ENCODE results near the gene PTPN18.

PTPN18 gene

GRCh38 chr2:130358420-130359350, 2.8 kb downstream of the PTPN18 start:
- H3K27me3 Mint-ChIP-seq, result no peaks in the 10 kb centered on the region
- H3K9me3 Mint-ChIP-seq, result no peaks in the 10 kb centered on the region
- DNase-seq (ENCODE audit: low spot score in 2 of 2) (no peak), ATAC-seq (replicated peaks; ENCODE audit: extremely low read depth, poor library complexity, severe bottlenecking) (no peak)
- no peak overlapping the region for H3K27ac Mint-ChIP-seq (ENCODE audit: low read depth)
- no peaks in the 10 kb centered on the region for H3K36me3 Mint-ChIP-seq (ENCODE audit: insufficient read depth)
- H3K4me1 Mint-ChIP-seq, result peaks cover 11% of the 10 kb centered on the region
- H3K4me3 Mint-ChIP-seq, result no peak overlapping the region

- DNase-seq (ENCODE audit: low spot score in 2 of 2) (no peak), ATAC-seq (replicated peaks; ENCODE audit: extremely low read depth, poor library complexity, severe bottlenecking) (no peak)
- Mint-ChIP-seq H3K27me3 (no peaks in the 10 kb centered on the region), H3K4me3 (no peak overlapping the region), H3K36me3 (ENCODE audit: insufficient read depth) (no peaks in the 10 kb centered on the region), H3K27ac (ENCODE audit: low read depth) (no peak overlapping the region), H3K9me3 (no peaks in the 10 kb centered on the region), H3K4me1 (peaks cover 8% of the 10 kb centered on the region)
Observed at GRCh38 chr2:130359466-130359865, 3.6 kb downstream of the PTPN18 start.

GRCh38 chr2:130363479-130363878, 7.6 kb downstream of the PTPN18 start:
- Mint-ChIP-seq H3K36me3 (ENCODE audit: insufficient read depth) (no peaks in the 10 kb centered on the region), H3K27ac (ENCODE audit: low read depth) (no peak overlapping the region)
- ATAC-seq (replicated peaks; ENCODE audit: extremely low read depth, poor library complexity, severe bottlenecking), result no peak

GRCh38 chr2:130365075-130365474, 9.2 kb downstream of the PTPN18 start:
- DNase-seq (ENCODE audit: low spot score in 2 of 2) (no peak), ATAC-seq (replicated peaks; ENCODE audit: extremely low read depth, poor library complexity, severe bottlenecking) (no peak)
- Mint-ChIP-seq H3K27me3 (no peaks in the 10 kb centered on the region), H3K9me3 (no peaks in the 10 kb centered on the region), H3K4me1 (peaks cover 5% of the 10 kb centered on the region), H3K27ac (ENCODE audit: low read depth) (no peak overlapping the region), H3K4me3 (no peak overlapping the region), H3K36me3 (ENCODE audit: insufficient read depth) (no peaks in the 10 kb centered on the region)

More at GRCh38 chr2:130363479-130363878, 7.6 kb downstream of the PTPN18 start:
- Mint-ChIP-seq H3K9me3 (no peaks in the 10 kb centered on the region), H3K27me3 (no peaks in the 10 kb centered on the region), H3K4me1 (no peaks in the 10 kb centered on the region), H3K4me3 (no peak overlapping the region)
- no peak for DNase-seq (ENCODE audit: low spot score in 2 of 2)

GRCh38 chr2:130365963-130366362, 10.1 kb downstream of the PTPN18 start:
- peaks cover 1% of the 10 kb centered on the region for H3K36me3 Mint-ChIP-seq (ENCODE audit: insufficient read depth)

GRCh38 chr2:130366720-130367119, 10.9 kb downstream of the PTPN18 start:
- no peak overlapping the region for H3K27ac Mint-ChIP-seq (ENCODE audit: low read depth)
- ATAC-seq (replicated peaks; ENCODE audit: extremely low read depth, poor library complexity, severe bottlenecking), result no peak
- no peak for DNase-seq (ENCODE audit: low spot score in 2 of 2)
- H3K27me3 Mint-ChIP-seq, result no peaks in the 10 kb centered on the region
- no peak overlapping the region for H3K4me3 Mint-ChIP-seq
- no peaks in the 10 kb centered on the region for H3K9me3 Mint-ChIP-seq
- peaks cover 6% of the 10 kb centered on the region for H3K36me3 Mint-ChIP-seq (ENCODE audit: insufficient read depth)
- H3K4me1 Mint-ChIP-seq, result peaks cover 21% of the 10 kb centered on the region

More at GRCh38 chr2:130365963-130366362, 10.1 kb downstream of the PTPN18 start:
- peaks cover 14% of the 10 kb centered on the region for H3K4me1 Mint-ChIP-seq
- no peaks in the 10 kb centered on the region for H3K9me3 Mint-ChIP-seq
- ATAC-seq (replicated peaks; ENCODE audit: extremely low read depth, poor library complexity, severe bottlenecking) (no peak), DNase-seq (ENCODE audit: low spot score in 2 of 2) (no peak)
- no peak overlapping the region for H3K27ac Mint-ChIP-seq (ENCODE audit: low read depth)
- H3K27me3 Mint-ChIP-seq, result no peaks in the 10 kb centered on the region
- no peak overlapping the region for H3K4me3 Mint-ChIP-seq

- H3K4me3 Mint-ChIP-seq, result no peak overlapping the region
- no peak for DNase-seq (ENCODE audit: low spot score in 2 of 2)
- no peak overlapping the region for H3K27ac Mint-ChIP-seq (ENCODE audit: low read depth)
- ATAC-seq (replicated peaks; ENCODE audit: extremely low read depth, poor library complexity, severe bottlenecking), result no peak
- peaks cover 36% of the 10 kb centered on the region for H3K4me1 Mint-ChIP-seq
- no peaks in the 10 kb centered on the region for H3K9me3 Mint-ChIP-seq
- H3K36me3 Mint-ChIP-seq (ENCODE audit: insufficient read depth), result peaks cover 11% of the 10 kb centered on the region
- H3K27me3 Mint-ChIP-seq, result no peaks in the 10 kb centered on the region
Observed at GRCh38 chr2:130368786-130369185, 12.9 kb downstream of the PTPN18 start.

- H3K27ac Mint-ChIP-seq (ENCODE audit: low read depth), result peak overlapping the region; percentile 94
- ATAC-seq (replicated peaks; ENCODE audit: extremely low read depth, poor library complexity, severe bottlenecking), result no peak
- H3K4me3 Mint-ChIP-seq, result peak overlapping the region; percentile 91
- DNase-seq (ENCODE audit: low spot score in 2 of 2), result no peak
- no peaks in the 10 kb centered on the region for H3K27me3 Mint-ChIP-seq
- peaks cover 43% of the 10 kb centered on the region for H3K4me1 Mint-ChIP-seq
- H3K9me3 Mint-ChIP-seq, result no peaks in the 10 kb centered on the region
- peaks cover 12% of the 10 kb centered on the region for H3K36me3 Mint-ChIP-seq (ENCODE audit: insufficient read depth)
Observed at GRCh38 chr2:130369311-130369964, 13.6 kb downstream of the PTPN18 start.

GRCh38 chr2:130369965-130370341, 14.1 kb downstream of the PTPN18 start:
- ATAC-seq (replicated peaks; ENCODE audit: extremely low read depth, poor library complexity, severe bottlenecking) (no peak), DNase-seq (ENCODE audit: low spot score in 2 of 2) (no peak)
- Mint-ChIP-seq H3K4me3 (peak overlapping the region; percentile 91), H3K9me3 (no peaks in the 10 kb centered on the region), H3K27me3 (no peaks in the 10 kb centered on the region), H3K36me3 (ENCODE audit: insufficient read depth) (peaks cover 13% of the 10 kb centered on the region), H3K27ac (ENCODE audit: low read depth) (peak overlapping the region; percentile 94), H3K4me1 (peaks cover 48% of the 10 kb centered on the region)

- Mint-ChIP-seq H3K4me1 (peaks cover 54% of the 10 kb centered on the region), H3K27ac (ENCODE audit: low read depth) (peak overlapping the region; percentile 94), H3K4me3 (peak overlapping the region; percentile 91), H3K9me3 (no peaks in the 10 kb centered on the region), H3K27me3 (no peaks in the 10 kb centered on the region), H3K36me3 (ENCODE audit: insufficient read depth) (peaks cover 14% of the 10 kb centered on the region)
- peak; percentile 48 for ATAC-seq (replicated peaks; ENCODE audit: extremely low read depth, poor library complexity, severe bottlenecking)
- no peak for DNase-seq (ENCODE audit: low spot score in 2 of 2)
Observed at GRCh38 chr2:130370490-130370889, 14.6 kb downstream of the PTPN18 start.

- H3K9me3 Mint-ChIP-seq, result no peaks in the 10 kb centered on the region
- H3K36me3 Mint-ChIP-seq (ENCODE audit: insufficient read depth), result peaks cover 15% of the 10 kb centered on the region
- ATAC-seq (replicated peaks; ENCODE audit: extremely low read depth, poor library complexity, severe bottlenecking), result peak; percentile 5
- H3K27ac Mint-ChIP-seq (ENCODE audit: low read depth), result peak overlapping the region; percentile 94
- no peaks in the 10 kb centered on the region for H3K27me3 Mint-ChIP-seq
- no peak for DNase-seq (ENCODE audit: low spot score in 2 of 2)
- peak overlapping the region; percentile 91 for H3K4me3 Mint-ChIP-seq
- H3K4me1 Mint-ChIP-seq, result peaks cover 66% of the 10 kb centered on the region
Observed at GRCh38 chr2:130371723-130372054, 15.8 kb downstream of the PTPN18 start.

- DNase-seq (ENCODE audit: low spot score in 2 of 2) (peak; percentile 54 to 56), ATAC-seq (replicated peaks; ENCODE audit: extremely low read depth, poor library complexity, severe bottlenecking) (peak; percentile 75)
- Mint-ChIP-seq H3K27ac (ENCODE audit: low read depth) (peak overlapping the region; percentile 94), H3K36me3 (ENCODE audit: insufficient read depth) (peaks cover 15% of the 10 kb centered on the region), H3K4me1 (peaks cover 71% of the 10 kb centered on the region), H3K27me3 (no peaks in the 10 kb centered on the region), H3K9me3 (no peaks in the 10 kb centered on the region), H3K4me3 (peak overlapping the region; percentile 91)
Observed at GRCh38 chr2:130372055-130372832, 16.4 kb downstream of the PTPN18 start.

Data from central memory CD8-positive, alpha-beta T cell (primary cell).